Progenitor cell of endocrine pancreas (in vitro differentiated cells): ENCODE measurements around the gene DCTN1. TPM values are rescaled to one million over a fixed set of nuclear protein-coding genes. Genes with fewer than 3 reads are reported as not detected.
"Not testable (repeated sequence)": the region's sequence is repeated elsewhere in the genome, so short reads cannot be mapped to it uniquely, and the experiment has no call there.

Experiments
- DNase-seq: peaks from one replicate; pipeline ENCODE4 v3.0.0; 2021; ENCODE audit warnings: low spot score; ENCODE audit not compliant: unreplicated experiment
- H3K27ac Mint-ChIP-seq: 2 replicates; pipeline ENCODE4 v1.8.0; 2021; ENCODE audit warnings: mild to moderate bottlenecking, moderate library complexity, mixed read lengths
- H3K27me3 Mint-ChIP-seq: 2 replicates; pipeline ENCODE4 v1.8.0; 2021; ENCODE audit warnings: mixed read lengths
- H3K36me3 Mint-ChIP-seq: 2 replicates; pipeline ENCODE4 v1.8.0; 2022; ENCODE audit warnings: mixed read lengths; ENCODE audit not compliant: insufficient read depth
- H3K4me1 Mint-ChIP-seq: 2 replicates; pipeline ENCODE4 v1.8.0; 2021; ENCODE audit warnings: low read depth, mixed read lengths
- H3K4me3 Mint-ChIP-seq: 2 replicates; pipeline ENCODE4 v1.8.0; 2021; ENCODE audit warnings: low read depth, mild to moderate bottlenecking, moderate library complexity, mixed read lengths
- H3K9me3 Mint-ChIP-seq: 2 replicates; pipeline ENCODE4 v1.8.0; 2021; ENCODE audit warnings: low read depth, mixed read lengths
- CTCF ChIP-seq: fragments of 200-600 bp; sonication (generic); IDR thresholded peaks from one replicate; pipeline ENCODE4 v1.5.0; 2021; ENCODE audit warnings: antibody characterized with exemption, mild to moderate bottlenecking; ENCODE audit not compliant: unreplicated experiment
- total RNA-seq: library from RNA; stranded (reverse); gene quantifications from 2 replicates; pipeline ENCODE4 v1.2.1, GENCODE V29; 2021

Gene DCTN1
- total RNA-seq, 1 donor from 2014 or later: 195 TPM

GRCh38 chr2:74424995-74425406 lies 44.9 kb upstream of the DCTN1 start:
- Mint-ChIP-seq H3K27me3 (peaks cover 4% of the 10 kb centered on the region), H3K9me3 (no peaks in the 10 kb centered on the region), H3K4me1 (peaks cover 7% of the 10 kb centered on the region), H3K27ac (peak overlapping the region; percentile 45), H3K4me3 (no peak overlapping the region), H3K36me3 (peaks cover 18% of the 10 kb centered on the region)
- no peak for DNase-seq
- TF ChIP-seq CTCF: no peak

GRCh38 chr2:74424139-74424992 lies 44.3 kb upstream of the DCTN1 start:
- Mint-ChIP-seq H3K27me3 (peaks cover 4% of the 10 kb centered on the region), H3K36me3 (peaks cover 16% of the 10 kb centered on the region), H3K4me3 (no peak overlapping the region), H3K4me1 (peaks cover 7% of the 10 kb centered on the region), H3K27ac (no peak overlapping the region), H3K9me3 (no peaks in the 10 kb centered on the region)
- no peak for TF ChIP-seq CTCF
- DNase-seq: no peak

DNA sequence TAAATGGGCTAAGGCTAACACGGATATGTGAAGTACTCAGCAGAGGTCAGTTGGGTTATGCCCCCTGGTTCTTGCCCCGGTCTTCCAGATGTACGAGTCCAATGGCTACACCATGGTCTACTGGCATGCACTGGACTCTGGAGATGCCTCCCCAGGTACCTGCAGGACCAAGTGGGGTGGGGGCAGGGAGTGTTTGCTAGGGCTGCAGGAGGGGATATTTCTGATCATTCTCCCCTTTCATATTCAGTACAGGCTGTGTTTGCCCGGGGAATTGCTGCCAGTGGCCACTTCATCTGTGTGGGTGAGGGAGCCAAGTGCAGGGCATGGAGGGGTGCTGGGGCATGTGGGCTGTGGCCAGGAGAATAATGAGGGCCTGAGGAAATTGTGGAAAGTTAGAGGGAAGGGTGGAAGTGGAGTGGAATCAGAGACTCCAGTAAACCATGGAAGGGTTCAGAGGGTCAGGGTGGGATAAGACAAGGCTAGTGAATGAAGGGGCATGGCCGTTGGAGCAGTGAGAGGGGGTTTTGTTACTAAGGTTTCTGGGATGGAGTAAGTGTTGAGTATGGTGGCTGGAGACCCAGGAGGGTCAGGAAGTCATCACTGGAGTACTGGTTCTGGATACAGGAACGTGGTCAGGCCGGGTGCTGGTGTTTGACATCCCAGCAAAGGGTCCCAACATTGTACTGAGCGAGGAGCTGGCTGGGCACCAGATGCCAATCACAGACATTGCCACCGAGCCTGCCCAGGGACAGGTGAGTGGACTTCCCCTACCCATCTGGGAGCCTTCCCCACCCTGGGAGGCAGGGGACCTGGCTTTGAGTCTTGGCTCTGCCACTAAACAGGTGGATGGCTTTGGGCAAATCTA lies 43.4 kb upstream of the DCTN1 start:
- Mint-ChIP-seq H3K36me3 (peaks cover 14% of the 10 kb centered on the region), H3K4me3 (peak overlapping the region; percentile 94), H3K9me3 (no peaks in the 10 kb centered on the region), H3K27me3 (peaks cover 4% of the 10 kb centered on the region), H3K27ac (no peak overlapping the region), H3K4me1 (peaks cover 7% of the 10 kb centered on the region)
- no peak for TF ChIP-seq CTCF
- DNase-seq: no peak

- Mint-ChIP-seq H3K9me3 (no peaks in the 10 kb centered on the region), H3K27ac (peak within 1 kb of the TSS; percentile 92), H3K27me3 (peaks cover 4% of the 10 kb centered on the region), H3K4me1 (peaks cover 7% of the 10 kb centered on the region), H3K4me3 (peak within 1 kb of the TSS; percentile 94), H3K36me3 (peaks cover 5% of the 10 kb centered on the region)
- TF ChIP-seq CTCF: no peak
- peak; percentile 86 for DNase-seq
Measured at GRCh38 chr2:74421221-74421870, 41.2 kb upstream of the DCTN1 start, which contains the start of the genes C2orf81 and WDR54. Gene C2orf81, minus strand, starts transcription at chr2:74421619. Its CDS starts 59 bp downstream, at chr2:74421560. Gene WDR54, plus strand, starts transcription at chr2:74421730. Its CDS starts 424 bp downstream, at chr2:74422154.

DNA sequence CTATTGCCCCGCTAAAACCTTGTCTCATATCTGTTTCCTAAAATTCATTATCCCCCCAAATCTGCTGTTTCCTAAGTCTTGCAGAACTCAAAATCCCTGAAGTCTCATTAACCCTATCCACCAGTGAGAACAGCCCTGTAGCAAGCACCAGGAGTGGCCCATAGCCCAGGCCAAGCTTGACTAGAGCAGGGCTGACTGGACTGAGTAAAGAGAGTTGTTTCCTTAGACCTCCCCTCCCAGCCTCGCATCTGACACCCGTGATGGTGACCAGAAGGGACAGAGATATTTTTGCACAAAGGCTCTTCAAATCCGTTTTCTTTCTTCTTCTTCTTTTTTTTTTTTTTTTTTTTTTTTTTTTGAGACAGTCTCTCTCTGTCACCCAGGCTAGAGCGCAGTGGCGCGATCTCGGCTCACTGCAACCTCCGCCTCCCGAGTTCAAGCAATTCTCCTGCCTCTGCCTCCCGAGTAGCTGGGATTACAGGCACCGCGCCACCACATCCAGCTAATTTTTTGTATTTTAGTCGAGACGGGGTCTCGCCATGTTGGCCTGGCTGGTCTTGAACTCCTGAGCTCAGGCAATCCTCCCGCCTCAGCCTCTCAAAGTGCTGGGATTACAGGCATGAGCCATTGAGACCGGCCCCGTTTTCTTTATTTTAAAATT lies 40.5 kb upstream of the DCTN1 start:
- not testable (repeated sequence) for H3K36me3 Mint-ChIP-seq, H3K9me3 Mint-ChIP-seq, H3K27me3 Mint-ChIP-seq, H3K4me1 Mint-ChIP-seq, DNase-seq
- peak overlapping the region; percentile 92 for H3K27ac Mint-ChIP-seq
- peak overlapping the region; percentile 94 for H3K4me3 Mint-ChIP-seq
